SK-N-SH (cell line): ENCODE data around the gene SNED1. TPM values are rescaled to one million over a fixed set of nuclear protein-coding genes. Genes with fewer than 3 reads are reported as not detected.

Source experiments
- CTCF ChIA-PET: fragments of 300-600, 350-600 bp; formaldehyde crosslinking; extraction: SDS; loops from one replicate; lab custom pipeline; 2021; lab: Yijun Ruan, JAX
- POLR2A ChIA-PET: fragments of 350-600 bp; sonication (Branson Sonifier 250); formaldehyde crosslinking; extraction: SDS; loops from one replicate; lab custom pipeline; 2020; ENCODE audit warnings: antibody characterized with exemption, inconsistent platforms; lab: Yijun Ruan, JAX
- DNase-seq: peaks from one replicate; pipeline ENCODE4 v3.0.0; 2012
- H2AFZ ChIP-seq: fragments of 200-600 bp; sonication (generic); 2 replicates; pipeline ENCODE4 v1.8.1; 2016; ENCODE audit warnings: antibody characterized with exemption, mild to moderate bottlenecking, low read depth
- H3F3A ChIP-seq: fragments of 200-600 bp; sonication (generic); replicated peaks from 2 replicates; pipeline ENCODE3; 2016; ENCODE audit warnings: antibody characterized with exemption, mild to moderate bottlenecking; ENCODE audit not compliant: insufficient read depth
- H3K27ac ChIP-seq, 2 experiments: fragments of 200-500 bp in 1 of 2; fragments of 200-600 bp in 1 of 2; sonication (Bioruptor generic) in 1 of 2; sonication (generic), shearing (Covaris generic) in 1 of 2; 2 replicates each; pipeline versions ENCODE4 v1.5.1 to v1.6.1; 2014 to 2016; ENCODE audit warnings: low read depth in 2 of 2, inconsistent platforms in 1 of 2, low read length in 1 of 2, mild to moderate bottlenecking in 1 of 2, mixed read lengths in 1 of 2
- H3K27me3 ChIP-seq: fragments of 200-600 bp; sonication (generic), shearing (Covaris generic); 2 replicates; pipeline ENCODE4 v1.6.1; 2016; ENCODE audit warnings: mixed run types; ENCODE audit not compliant: insufficient read depth
- H3K36me3 ChIP-seq, 2 experiments: fragments of 200-500 bp in 1 of 2; fragments of 200-600 bp in 1 of 2; sonication (Bioruptor generic) in 1 of 2; sonication (generic) in 1 of 2; replicated peaks in 1 of 2; 2 replicates each; pipeline versions ENCODE3 to v1.5.1; 2014 to 2016; ENCODE audit warnings: low read length in 1 of 2, mild to moderate bottlenecking in 1 of 2; ENCODE audit not compliant: insufficient read depth in 2 of 2, control insufficient read depth in 1 of 2
- H3K4me1 ChIP-seq, 2 experiments: fragments of 200-500 bp in 1 of 2; fragments of 200-600 bp in 1 of 2; sonication (Bioruptor generic) in 1 of 2; sonication (generic), shearing (Covaris generic) in 1 of 2; 2 replicates each; pipeline versions ENCODE4 v1.5.1 to v1.6.1; 2014 to 2016; ENCODE audit warnings: low read depth in 1 of 2, low read length in 1 of 2, mixed run types in 1 of 2; ENCODE audit not compliant: insufficient read depth in 2 of 2, control insufficient read depth in 1 of 2
- H3K4me2 ChIP-seq: fragments of 200-600 bp; sonication (generic), shearing (Covaris generic); 2 replicates; pipeline ENCODE4 v1.6.1; 2017; ENCODE audit warnings: mixed run types
- H3K4me3 ChIP-seq, 2 experiments: fragments of 200-500 bp in 1 of 2; fragments of 200-600 bp in 1 of 2; sonication (Bioruptor generic) in 1 of 2; sonication (generic), shearing (Covaris generic) in 1 of 2; 2 replicates each; pipeline versions ENCODE4 v1.5.1 to v1.8.1; 2014 to 2016; ENCODE audit warnings: low read depth in 2 of 2, inconsistent platforms in 1 of 2, low read length in 1 of 2, mild to moderate bottlenecking in 1 of 2, mixed read lengths in 1 of 2, moderate library complexity in 1 of 2
- H3K79me2 ChIP-seq: fragments of 200-600 bp; sonication (generic); 2 replicates; pipeline ENCODE4 v1.8.1; 2017; ENCODE audit warnings: mild to moderate bottlenecking; ENCODE audit not compliant: insufficient read depth
- H3K9ac ChIP-seq: fragments of 200-600 bp; sonication (generic); 2 replicates; pipeline ENCODE4 v1.6.1; 2017; ENCODE audit warnings: mixed run types
- H3K9me2 ChIP-seq: fragments of 200-600 bp; sonication (generic); 2 replicates; pipeline ENCODE4 v1.6.1; 2017; ENCODE audit warnings: mixed run types
- H3K9me3 ChIP-seq: fragments of 200-600 bp; sonication (generic); 2 replicates; pipeline ENCODE4 v1.6.1; 2017; ENCODE audit warnings: mixed run types, mild to moderate bottlenecking, moderate library complexity
- H4K20me1 ChIP-seq: fragments of 200-600 bp; sonication (generic); 2 replicates; pipeline ENCODE4 v1.6.1; 2017; ENCODE audit warnings: mild to moderate bottlenecking, mixed run types; ENCODE audit not compliant: insufficient read depth
- ELF1 ChIP-seq: IDR thresholded peaks from 2 replicates; pipeline ENCODE4 v1.4.0; 2012
- EP300 ChIP-seq, 2 experiments: IDR thresholded peaks; 2 replicates each; pipeline versions ENCODE4 v1.4.0 to v1.6.1; 2012; ENCODE audit warnings: borderline replicate concordance in 1 of 2, low read depth in 1 of 2, low read length in 1 of 2
- FOXM1 ChIP-seq: IDR thresholded peaks from 2 replicates; pipeline ENCODE4 v1.4.0; 2012; ENCODE audit warnings: low read depth, mild to moderate bottlenecking
- GABPA ChIP-seq: IDR thresholded peaks from 2 replicates; pipeline ENCODE4 v1.4.0; 2012; ENCODE audit warnings: low read depth, mild to moderate bottlenecking
- NFIC ChIP-seq: IDR thresholded peaks from 2 replicates; pipeline ENCODE4 v1.4.0; 2012; ENCODE audit warnings: borderline replicate concordance
- NRF1 ChIP-seq: IDR thresholded peaks from 2 replicates; pipeline ENCODE4 v1.6.1; 2012; ENCODE audit warnings: low read depth, mild to moderate bottlenecking, low read length
- PBX3 ChIP-seq: IDR thresholded peaks from 2 replicates; pipeline ENCODE4; 2012
- REST ChIP-seq: IDR thresholded peaks from 2 replicates; pipeline ENCODE4 v1.6.1; 2012; ENCODE audit warnings: mild to moderate bottlenecking, low read depth, low read length, moderate library complexity
- SMC3 ChIP-seq: IDR thresholded peaks from 2 replicates; pipeline ENCODE4 v1.6.1; 2012; ENCODE audit warnings: low read depth, low read length, improper control_type of control experiment
- TAF1 ChIP-seq: IDR thresholded peaks from 2 replicates; pipeline ENCODE4 v1.6.1; 2012; ENCODE audit warnings: low read depth, mild to moderate bottlenecking, low read length, moderate library complexity, borderline replicate concordance
- USF2 ChIP-seq: fragments of 150-350 bp; IDR thresholded peaks from 2 replicates; pipeline ENCODE4 v1.6.1; 2017; ENCODE audit warnings: antibody characterized with exemption, low read length, low read depth, borderline replicate concordance
- ZBTB33 ChIP-seq: IDR thresholded peaks from 2 replicates; pipeline ENCODE4 v1.4.0; 2012; ENCODE audit warnings: low read depth, borderline replicate concordance
- WGBS: methylation state at CpG from one replicate; pipeline ENCODE4 v1.1.6; 2017; ENCODE audit warnings: low lambda C conversion rate; 5-methylcytosine and 5-hydroxymethylcytosine counted together
- polyA plus RNA-seq, 3 experiments: library from polyadenylated mRNA; depleted of rRNA; stranded (reverse); fragments of >200 nt; gene quantifications; 2 replicates each; pipeline ENCODE4 v1.2.3, GENCODE V29; 2012

The SNED1 gene
- polyA plus RNA-seq, 1 of the 3 experiments (the other 2 are of a cell fraction) = 0.03 TPM

GRCh38 chr2:240964704-240965295 is 33.6 kb upstream of the SNED1 start:
- ChIA-PET POLR2A (no interaction called here), CTCF (interaction anchor here (3.6 kb wide), 1 partner anchor 51 kb away, joined by 11 read pairs; no protein-coding TSS in a partner anchor)
- Histone ChIP-seq H3K27me3 (no peaks in the 10 kb centered on the region), H4K20me1 (no peaks in the 10 kb centered on the region), H3K4me2 (no peak overlapping the region), H3K9me3 (no peaks in the 10 kb centered on the region), H3K36me3 (no peaks in the 10 kb centered on the region), H3K9me2 (no peaks in the 10 kb centered on the region), H3K79me2 (no peaks in the 10 kb centered on the region), H3K4me3 (no peak overlapping the region), H3K9ac (no peak overlapping the region), H3K4me1 (peaks cover 0 to 29% of the 10 kb centered on the region in 2 experiments; a peak in 1 of 4 replicates), H2AFZ (no peak overlapping the region), H3K27ac (no peak overlapping the region), H3F3A (no peaks in the 10 kb centered on the region)
- 58% methylated on average over 5 of the region's 15 CpGs for WGBS
- DNase-seq = no peak
- no peak for TF ChIP-seq SMC3
- TF ChIP-seq NFIC = no peak

GRCh38 chr2:240965296-240965904 is 33.0 kb upstream of the SNED1 start:
- Histone ChIP-seq H4K20me1 (no peaks in the 10 kb centered on the region), H3K27me3 (no peaks in the 10 kb centered on the region), H3K9me3 (no peaks in the 10 kb centered on the region), H3K9me2 (no peaks in the 10 kb centered on the region), H3K4me3 (no peak overlapping the region), H3K9ac (no peak overlapping the region), H3K4me1 (peaks cover 0 to 23% of the 10 kb centered on the region in 2 experiments; a peak in 1 of 4 replicates), H3K79me2 (no peaks in the 10 kb centered on the region), H3K36me3 (no peaks in the 10 kb centered on the region), H3K27ac (no peak overlapping the region), H3K4me2 (no peak overlapping the region), H2AFZ (no peak overlapping the region), H3F3A (no peaks in the 10 kb centered on the region)
- 84% methylated on average over 17 of the region's 22 CpGs for WGBS
- POLR2A ChIA-PET = no interaction called here
- no peak for TF ChIP-seq PBX3
- no peak for TF ChIP-seq EP300 (IDR thresholded peaks at IDR 0.05; ENCODE audit: borderline replicate concordance in 1 of 2, low read depth in 1 of 2, low read length in 1 of 2)
- no peak for TF ChIP-seq NRF1
- no peak for TF ChIP-seq USF2
- TF ChIP-seq ZBTB33 = no peak
- no peak for TF ChIP-seq FOXM1
- no peak for TF ChIP-seq ELF1
- TF ChIP-seq SMC3 = no peak
- TF ChIP-seq REST = no peak
- TF ChIP-seq GABPA = no peak
- TF ChIP-seq TAF1 = no peak
- peak; percentile 44 for DNase-seq
- CTCF ChIA-PET = interaction anchor here (0.6 to 3.6 kb wide), 3 partner anchors 18 to 51 kb away, joined by 3 to 11 read pairs (median 3); no protein-coding TSS in a partner anchor
